Measurements from ENCODE around the gene CPED1. TPM values are rescaled to one million over a fixed set of nuclear protein-coding genes. Genes with fewer than 3 reads are reported as not detected.

Gene CPED1
- total RNA-seq, 6 donors from 2014 or later, result 12.9 to 31.6 (median 18.1) TPM

GRCh38 chr7:121280656-121281055 lies 292.1 kb downstream of the CPED1 start:
- WGBS, 2 donors, result 83 to 93% methylated on average over 1 of the region's 1 CpG
- Histone ChIP-seq H3K36me3 (no peaks in the 10 kb centered on the region), H3K27ac (no peak overlapping the region), H3K27me3 (no peaks in the 10 kb centered on the region), H3K9me3 (peaks cover 0 to 8% (median 0%) of the 10 kb centered on the region in 4 donors), H3K4me1 (no peaks in the 10 kb centered on the region), H3K4me3 (no peak overlapping the region)
- DNase-seq, result no peak
- no peak for TF ChIP-seq EP300 (IDR thresholded peaks at IDR 0.05)
- no peak for TF ChIP-seq POLR2AphosphoS5 (IDR thresholded peaks at IDR 0.05)
- TF ChIP-seq CTCF (IDR thresholded peaks at IDR 0.05), result no peak
- TF ChIP-seq POLR2A (IDR thresholded peaks at IDR 0.05), result no peak
- no peak for ATAC-seq (ENCODE audit: low FRiP score in 2 of 2)

- TF ChIP-seq EP300 (IDR thresholded peaks at IDR 0.05) (no peak), POLR2A (IDR thresholded peaks at IDR 0.05) (no peak), POLR2AphosphoS5 (IDR thresholded peaks at IDR 0.05) (no peak), CTCF (IDR thresholded peaks at IDR 0.05) (no peak)
- Histone ChIP-seq H3K4me1 (no peaks in the 10 kb centered on the region), H3K9me3 (peaks cover 0 to 8% (median 0%) of the 10 kb centered on the region in 4 donors), H3K27me3 (no peaks in the 10 kb centered on the region), H3K36me3 (peaks cover 0 to 7% (median 0%) of the 10 kb centered on the region in 4 donors), H3K4me3 (no peak overlapping the region), H3K27ac (no peak overlapping the region)
- DNase-seq (no peak), ATAC-seq (ENCODE audit: low FRiP score in 2 of 2) (no peak)
- WGBS, 2 donors, result 58 to 63% methylated on average over 3 of the region's 3 CpGs
Observed at GRCh38 chr7:121282129-121282528, 293.6 kb downstream of the CPED1 start.

GRCh38 chr7:121285066-121285667 lies 296.7 kb downstream of the CPED1 start:
- no peak for TF ChIP-seq CTCF (IDR thresholded peaks at IDR 0.05)
- TF ChIP-seq POLR2AphosphoS5 (IDR thresholded peaks at IDR 0.05), result no peak
- TF ChIP-seq POLR2A (IDR thresholded peaks at IDR 0.05), result no peak
- no peak for TF ChIP-seq EP300 (IDR thresholded peaks at IDR 0.05)
- Histone ChIP-seq H3K36me3 (peaks cover 0 to 7% (median 0%) of the 10 kb centered on the region in 4 donors), H3K4me1 (no peaks in the 10 kb centered on the region), H3K9me3 (peaks cover 0 to 8% (median 0%) of the 10 kb centered on the region in 4 donors), H3K4me3 (no peak overlapping the region), H3K27ac (no peak overlapping the region), H3K27me3 (no peaks in the 10 kb centered on the region)
- no peak for ATAC-seq (ENCODE audit: low FRiP score in 2 of 2)
- DNase-seq, result no peak
- 86 to 100% methylated on average over 1 of the region's 1 CpG for WGBS, 2 donors

- no peak for DNase-seq
- Histone ChIP-seq H3K4me1 (no peaks in the 10 kb centered on the region), H3K4me3 (no peak overlapping the region), H3K27ac (no peak overlapping the region), H3K27me3 (no peaks in the 10 kb centered on the region), H3K36me3 (peaks cover 0 to 7% (median 0%) of the 10 kb centered on the region in 4 donors), H3K9me3 (peaks cover 0 to 8% (median 0%) of the 10 kb centered on the region in 4 donors)
- WGBS, 2 donors, result 82 to 92% methylated on average over 2 of the region's 2 CpGs
- no peak for ATAC-seq (ENCODE audit: low FRiP score in 2 of 2)
- TF ChIP-seq CTCF (IDR thresholded peaks at IDR 0.05) (no peak), EP300 (IDR thresholded peaks at IDR 0.05) (no peak), POLR2A (IDR thresholded peaks at IDR 0.05) (no peak), POLR2AphosphoS5 (IDR thresholded peaks at IDR 0.05) (no peak)
Observed at GRCh38 chr7:121286186-121286585, 297.7 kb downstream of the CPED1 start.

Measured in upper lobe of left lung (tissue), 6 donors.